Fibroblast of villous mesenchyme (primary cell): ENCODE results near the gene IGSF9. TPM values are rescaled to one million over a fixed set of nuclear protein-coding genes. Genes with fewer than 3 reads are reported as not detected.

ENCODE experiments used
- DNase-seq: peaks from one replicate; pipeline ENCODE4 v3.0.0-alpha.2; 2010; ENCODE audit warnings: low read depth
- H3K4me3 ChIP-seq: 2 replicates; pipeline ENCODE4 v1.5.1; 2011; ENCODE audit warnings: low read depth, mild to moderate bottlenecking, low read length
- total RNA-seq: library from RNA; depleted of rRNA; stranded (reverse); fragments of >200 nt; gene quantifications from 2 replicates; pipeline ENCODE4 v1.2.3, GENCODE V29; 2012
- TF ChIP-seq, protein P1 (sequence below): IDR thresholded peaks from 2 replicates; pipeline ENCODE4 v1.5.1; 2012; ENCODE audit warnings: low read depth, mild to moderate bottlenecking, low read length; ENCODE audit not compliant: insufficient read depth

IGSF9 gene
- total RNA-seq, 1 donor: not detected

DNA sequence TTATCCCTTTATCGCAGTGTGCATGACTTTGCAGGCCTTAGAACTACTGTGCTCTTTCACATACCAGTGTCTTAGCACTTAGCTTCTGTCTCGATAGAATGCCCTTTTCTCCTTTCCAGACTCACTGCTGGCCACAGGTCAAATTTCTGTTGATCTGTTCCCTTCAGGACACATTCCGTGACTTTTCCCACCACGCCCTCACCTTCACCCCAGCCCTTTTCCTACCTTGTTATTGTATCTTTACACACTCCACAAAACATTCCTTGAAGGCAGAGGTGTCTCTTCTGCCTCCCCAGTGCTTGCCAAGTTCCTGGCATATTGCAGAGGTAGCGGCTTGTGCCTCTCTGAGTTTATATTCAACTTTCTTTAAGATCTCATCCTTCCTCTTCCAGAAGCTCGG lies 3.7 kb upstream of the IGSF9 start:
- TF ChIP-seq, protein P1, sequence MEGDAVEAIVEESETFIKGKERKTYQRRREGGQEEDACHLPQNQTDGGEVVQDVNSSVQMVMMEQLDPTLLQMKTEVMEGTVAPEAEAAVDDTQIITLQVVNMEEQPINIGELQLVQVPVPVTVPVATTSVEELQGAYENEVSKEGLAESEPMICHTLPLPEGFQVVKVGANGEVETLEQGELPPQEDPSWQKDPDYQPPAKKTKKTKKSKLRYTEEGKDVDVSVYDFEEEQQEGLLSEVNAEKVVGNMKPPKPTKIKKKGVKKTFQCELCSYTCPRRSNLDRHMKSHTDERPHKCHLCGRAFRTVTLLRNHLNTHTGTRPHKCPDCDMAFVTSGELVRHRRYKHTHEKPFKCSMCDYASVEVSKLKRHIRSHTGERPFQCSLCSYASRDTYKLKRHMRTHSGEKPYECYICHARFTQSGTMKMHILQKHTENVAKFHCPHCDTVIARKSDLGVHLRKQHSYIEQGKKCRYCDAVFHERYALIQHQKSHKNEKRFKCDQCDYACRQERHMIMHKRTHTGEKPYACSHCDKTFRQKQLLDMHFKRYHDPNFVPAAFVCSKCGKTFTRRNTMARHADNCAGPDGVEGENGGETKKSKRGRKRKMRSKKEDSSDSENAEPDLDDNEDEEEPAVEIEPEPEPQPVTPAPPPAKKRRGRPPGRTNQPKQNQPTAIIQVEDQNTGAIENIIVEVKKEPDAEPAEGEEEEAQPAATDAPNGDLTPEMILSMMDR: no peak
- H3K4me3 ChIP-seq: no peak overlapping the region

DNA sequence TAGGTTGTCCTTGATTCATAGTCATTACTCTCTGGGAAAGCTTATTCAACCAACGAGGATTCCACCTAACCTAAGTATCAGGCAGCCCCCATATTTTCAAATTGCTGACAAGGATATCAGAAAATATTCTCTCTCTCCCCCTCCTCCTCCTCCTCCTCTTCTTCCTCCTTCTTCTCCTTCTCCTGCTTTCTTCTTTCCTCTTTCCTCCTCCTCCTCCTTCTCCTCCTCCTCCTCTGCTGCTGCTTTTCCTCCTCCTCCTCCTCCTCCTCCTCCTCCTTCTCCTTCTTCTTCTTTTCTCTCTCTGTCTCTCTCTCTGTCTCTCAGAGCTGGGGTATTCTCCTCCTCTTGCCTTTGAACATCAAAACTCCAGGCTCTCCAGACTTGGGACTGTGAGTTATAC lies 2.5 kb upstream of the IGSF9 start:
- DNase-seq: no peak
- TF ChIP-seq, protein P1: no peak
- H3K4me3 ChIP-seq: no peak overlapping the region

More for the DNA sequence above, 3.7 kb upstream of the IGSF9 start:
- DNase-seq: no peak

DNA sequence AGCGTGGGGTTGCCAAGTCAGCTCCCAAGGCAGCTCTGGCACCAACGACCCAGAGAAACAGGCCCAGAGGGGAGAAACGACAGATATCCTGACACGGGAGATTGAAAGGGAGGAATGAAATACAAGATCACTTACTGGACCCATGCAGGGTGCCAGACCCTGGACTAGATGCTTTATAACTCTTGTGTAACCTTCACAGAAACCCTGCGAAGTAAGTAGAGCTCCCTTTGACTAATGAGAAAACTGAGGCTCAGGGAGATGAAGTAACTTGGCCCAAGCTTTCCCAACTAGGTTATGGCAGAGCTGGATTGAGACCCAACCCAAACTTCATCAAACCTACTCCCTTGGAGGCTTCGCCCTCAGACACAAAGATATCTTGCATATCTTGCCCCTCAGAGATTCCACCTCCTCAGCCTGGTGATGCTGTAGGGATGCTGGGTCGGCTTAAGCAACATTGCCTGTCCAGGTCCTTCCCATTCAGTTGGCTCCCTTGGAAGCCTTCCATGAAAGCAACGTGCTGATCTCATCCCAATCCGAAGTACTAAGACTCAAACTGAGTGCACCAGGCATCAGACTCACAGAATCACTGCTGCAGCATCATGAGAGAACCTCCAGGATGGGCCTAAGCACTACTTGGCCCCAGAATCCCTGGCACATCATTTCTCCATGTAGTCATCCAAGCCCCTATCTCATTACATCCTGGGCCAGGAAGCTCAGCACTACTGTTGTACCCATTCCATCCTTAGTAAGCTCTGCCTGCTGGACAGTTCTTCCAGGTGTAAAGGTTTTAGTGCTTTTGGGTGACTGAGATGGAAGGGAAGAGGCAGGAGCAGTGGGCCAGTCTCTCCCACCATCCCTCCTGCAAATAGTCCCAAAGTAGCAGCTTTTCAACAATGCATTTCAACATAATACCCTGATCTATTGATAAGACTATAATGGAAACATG lies 1.1 kb upstream of the IGSF9 start:
- DNase-seq: no peak
- TF ChIP-seq, protein P1: no peak
- H3K4me3 ChIP-seq: no peak overlapping the region

DNA sequence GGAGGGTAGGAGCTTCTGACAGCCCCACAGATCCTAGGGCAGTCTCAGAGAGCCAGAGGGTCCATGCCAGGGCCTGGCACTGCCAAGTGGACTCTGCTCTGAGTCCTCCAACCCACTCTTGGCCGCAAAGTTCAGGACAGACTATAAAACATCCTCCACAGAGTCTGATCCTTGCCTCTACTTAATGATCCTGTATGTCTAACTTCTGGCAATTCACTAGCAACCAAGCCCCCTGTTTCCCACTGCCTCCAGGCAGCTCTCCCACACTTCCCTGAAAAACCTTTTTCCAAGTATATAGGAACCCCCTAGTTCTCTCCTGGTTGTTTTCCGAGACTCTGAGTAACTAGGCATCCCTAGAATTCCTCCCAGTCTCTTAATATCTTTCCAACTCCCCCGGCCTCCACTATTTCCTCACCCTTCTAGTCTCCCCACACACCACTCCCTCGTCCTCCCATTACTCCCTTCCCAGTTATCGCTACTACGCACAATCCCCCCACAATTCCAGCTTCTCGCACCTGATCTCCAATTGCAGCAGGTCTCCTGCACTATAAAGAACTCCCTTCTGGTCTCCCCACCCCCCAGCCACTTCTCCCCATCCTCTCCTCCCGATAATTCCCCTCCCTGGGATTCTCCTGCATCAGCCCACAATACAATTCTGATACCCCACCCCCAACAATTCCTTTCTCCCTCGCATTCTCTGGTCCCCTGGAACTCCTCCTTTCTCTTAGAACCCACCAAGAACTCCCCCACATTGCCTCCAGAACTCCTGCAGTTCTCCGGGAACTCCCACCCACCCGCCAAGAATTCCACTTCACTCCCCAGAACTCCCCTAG lies 574 bp downstream of the IGSF9 start:
- DNase-seq: no peak
- peak overlapping the region; percentile 33 for H3K4me3 ChIP-seq
- TF ChIP-seq, protein P1: no peak

DNA sequence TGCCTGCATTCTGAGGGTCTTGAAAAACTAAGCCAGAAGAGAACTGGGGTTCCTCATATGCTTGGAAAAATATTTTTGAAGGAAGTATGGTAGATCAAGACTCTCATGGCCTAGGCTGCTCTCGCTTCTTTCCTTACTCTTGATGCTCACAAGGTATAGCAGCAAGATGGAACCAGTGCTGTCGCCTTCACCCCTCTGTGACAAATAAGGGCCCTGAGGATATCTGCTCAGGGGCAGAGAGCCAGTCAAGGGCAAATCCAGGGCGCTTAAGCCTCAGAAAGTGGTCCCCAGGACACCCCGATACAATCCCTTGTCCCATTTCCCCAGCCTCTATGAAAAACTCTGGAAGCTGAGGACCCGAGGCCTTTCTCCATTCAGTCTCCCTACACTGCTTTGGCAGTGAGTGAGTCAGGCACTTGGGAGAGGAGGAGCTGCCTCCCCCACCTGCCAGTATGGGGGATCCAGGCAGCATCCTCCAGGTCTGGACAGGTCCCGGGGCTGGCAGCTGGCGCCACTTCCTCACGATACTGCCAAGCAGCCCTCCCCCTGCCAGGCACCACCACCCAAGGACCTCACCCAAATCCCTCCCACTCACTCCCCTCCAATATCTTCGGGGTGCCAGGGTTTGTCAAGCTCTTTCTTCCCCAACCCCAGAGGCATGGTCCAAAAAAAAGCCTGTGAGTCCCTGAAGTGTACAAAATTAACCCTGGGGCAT lies 1.3 kb downstream of the IGSF9 start:
- TF ChIP-seq, protein P1: no peak
- DNase-seq: no peak
- H3K4me3 ChIP-seq: no peak overlapping the region

DNA sequence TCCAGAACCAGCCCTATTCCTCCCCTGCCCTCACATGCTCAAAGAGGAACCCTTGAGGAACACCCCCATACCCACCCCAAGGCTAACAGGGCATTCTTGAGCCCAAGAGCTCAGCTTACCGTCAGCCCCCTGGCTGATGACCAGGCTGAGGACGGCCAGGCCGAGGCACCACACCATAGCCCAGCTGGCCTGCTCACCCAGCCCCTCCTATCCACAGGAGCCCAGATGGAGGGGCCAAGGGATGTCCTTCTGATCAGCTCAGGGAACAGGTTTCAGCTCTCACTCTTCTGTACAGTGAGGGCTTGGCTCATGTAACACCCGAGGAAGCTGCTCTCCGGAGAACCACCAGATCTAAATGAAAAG lies 2.2 kb downstream of the IGSF9 start:
- no peak for DNase-seq
- H3K4me3 ChIP-seq: no peak overlapping the region
- TF ChIP-seq, protein P1: no peak
